GM19240 (cell line): Measurements from ENCODE around the gene KANK4.

ENCODE experiments used
- DNase-seq: peaks from one replicate; pipeline ENCODE4 v3.0.0; 2011; ENCODE audit warnings: low spot score; ENCODE audit not compliant: insufficient read length

KANK4 gene

GRCh38 chr1:62208970-62209369 lies 110.3 kb downstream of the KANK4 start:
- DNase-seq = no peak

- no peak for DNase-seq
Observed at GRCh38 chr1:62208087-62208486, 111.1 kb downstream of the KANK4 start.

- DNase-seq = no peak
Observed at GRCh38 chr1:62207187-62207586, 112.0 kb downstream of the KANK4 start.

- no peak for DNase-seq
Observed at GRCh38 chr1:62198781-62199125, 120.5 kb downstream of the KANK4 start.

- no peak for DNase-seq
Observed at GRCh38 chr1:62198069-62198780, 121.0 kb downstream of the KANK4 start.

- no peak for DNase-seq
Observed at GRCh38 chr1:62196086-62196690, 123.0 kb downstream of the KANK4 start.

GRCh38 chr1:62194651-62195544 lies 124.3 kb downstream of the KANK4 start, which contains the start of gene L1TD1:
Gene L1TD1, plus strand, starts transcription at chr1:62194849. Its CDS starts 11,780 bp downstream, at chr1:62206629.
- DNase-seq = no peak

- DNase-seq = no peak
Observed at GRCh38 chr1:62188111-62188510, 131.1 kb downstream of the KANK4 start.

GRCh38 chr1:62187548-62187947 lies 131.7 kb downstream of the KANK4 start:
- no peak for DNase-seq
